GM23248 (cell line): ENCODE results near the gene NDC1.

Source experiments
- EZH2 ChIP-seq: fragments of 200-600 bp; sonication (generic); IDR thresholded peaks from 2 replicates; pipeline ENCODE4 v1.6.1; 2018; ENCODE audit warnings: antibody characterized with exemption, mild to moderate bottlenecking; ENCODE audit not compliant: insufficient read depth, poor library complexity, severe bottlenecking
- EZH2phosphoT487 ChIP-seq: fragments of 200-600 bp; sonication (generic); IDR thresholded peaks from 2 replicates; pipeline ENCODE4 v1.6.1; 2018; ENCODE audit warnings: antibody characterized with exemption, moderate library complexity, mild to moderate bottlenecking, low read depth; ENCODE audit not compliant: insufficient read depth

- TF ChIP-seq EZH2 (no peak), EZH2phosphoT487 (no peak)
These were observed 85.8 kb downstream of the NDC1 start for GRCh38 chr1:53752281-53752680.
